ENCODE measurements around the gene ASTN2.

- TF ChIP-seq CTCF (IDR thresholded peaks at IDR 0.05; ENCODE audit: low read depth, low read length, poor library complexity, severe bottlenecking), result no peak
- no peak for TF ChIP-seq EZH2phosphoT487 (IDR thresholded peaks at IDR 0.05; ENCODE audit: borderline replicate concordance, low read length)
Measured at GRCh38 chr9:117138231-117138630, 276.6 kb downstream of the ASTN2 start.

Data from DOHH2 (cell line).